HG02970 (cell line): ENCODE results near the gene KPNA4.
"Not testable (repeated sequence)": the region's sequence is repeated elsewhere in the genome, so short reads cannot be mapped to it uniquely, and the experiment has no call there.

Experiments used
- ATAC-seq: cut with Tn5 transposase; IDR thresholded peaks from one replicate; pipeline ENCODE4 v1.9.1; 2021; ENCODE audit warnings: mild to moderate bottlenecking, moderate library complexity, moderate number of reproducible peaks; ENCODE audit not compliant: unreplicated experiment, low FRiP score

The KPNA4 gene

DNA sequence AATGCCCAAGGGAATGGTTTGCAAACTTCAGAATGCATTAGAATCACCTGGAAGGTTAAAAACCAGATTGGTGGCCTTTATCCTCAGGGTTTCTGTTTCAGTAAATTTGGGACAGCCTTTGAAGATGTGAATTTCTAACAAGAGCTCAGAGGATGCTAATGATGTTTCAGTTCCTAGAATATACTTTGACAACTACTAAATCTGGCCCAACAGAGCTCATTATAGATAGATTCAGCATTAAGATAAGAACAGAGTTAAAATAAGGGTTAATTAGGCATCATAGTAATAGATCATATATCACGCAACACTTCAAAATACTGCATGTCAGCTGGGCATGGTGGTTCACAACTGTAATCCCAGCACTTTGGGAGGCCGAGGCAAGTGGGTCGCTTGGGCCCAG, 9.3 kb upstream of the KPNA4 start:
- no peak for ATAC-seq

DNA sequence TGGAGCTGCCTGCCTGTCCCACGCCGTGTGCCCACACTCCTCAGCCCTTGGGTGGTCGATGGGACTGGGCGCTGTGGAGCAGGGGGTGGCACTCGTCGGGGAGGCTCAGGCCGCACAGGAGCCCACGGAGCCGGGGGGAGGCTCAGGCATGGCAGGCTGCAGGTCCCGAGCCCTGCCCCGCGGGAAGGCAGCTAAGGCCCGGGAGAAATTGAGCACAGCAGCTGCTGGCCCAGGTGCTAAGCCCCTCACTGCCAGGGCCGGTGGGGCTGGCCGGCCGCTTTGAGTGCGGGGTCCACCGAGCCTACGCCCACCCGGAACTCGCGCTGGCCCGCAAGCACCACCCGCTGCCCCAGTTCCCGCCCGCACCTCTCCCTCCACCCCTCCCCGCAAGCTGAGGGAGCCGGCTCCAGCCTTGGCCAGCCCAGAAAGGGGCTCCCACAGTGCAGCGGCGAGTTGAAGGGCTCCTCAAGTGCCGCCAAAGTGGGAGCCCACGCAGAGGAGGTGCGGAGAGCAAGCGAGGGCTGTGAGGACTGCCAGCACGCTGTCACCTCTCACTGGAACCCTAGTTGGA, 8.7 kb upstream of the KPNA4 start:
- not testable (repeated sequence) for ATAC-seq

DNA sequence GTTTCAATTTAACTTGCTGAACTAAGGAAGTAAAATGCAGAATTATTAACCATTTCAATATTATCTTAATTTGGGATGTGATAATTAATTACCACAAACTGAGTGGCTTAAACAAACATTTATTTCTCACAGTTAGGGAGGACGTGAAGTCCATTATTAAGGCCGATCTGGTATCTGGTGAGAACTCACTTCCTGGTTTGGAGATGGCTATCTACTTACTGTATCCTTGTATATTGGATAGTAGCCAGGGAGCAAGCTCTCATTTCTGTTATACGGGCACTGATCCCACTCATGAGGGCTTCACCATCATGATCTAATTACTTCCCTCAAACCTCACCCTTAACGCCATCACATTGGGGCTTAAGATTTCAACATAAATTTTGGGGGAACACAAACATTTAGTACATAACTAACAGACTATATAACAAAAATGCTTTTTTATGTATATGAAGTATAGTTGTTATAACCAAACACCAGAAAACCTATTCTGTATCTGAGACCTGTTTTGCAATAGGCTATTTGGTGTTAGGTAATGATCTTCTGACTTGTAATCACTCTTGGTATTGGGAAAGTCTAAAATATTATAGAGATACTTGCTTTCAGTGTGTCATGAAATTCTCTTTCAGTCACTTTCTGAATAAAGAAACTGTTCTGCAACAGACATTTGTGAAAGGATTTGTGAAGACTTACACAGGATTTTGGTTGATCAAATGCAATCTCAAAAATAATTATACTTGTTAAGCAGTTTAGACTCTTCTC, 4.7 kb upstream of the KPNA4 start:
- no peak for ATAC-seq

DNA sequence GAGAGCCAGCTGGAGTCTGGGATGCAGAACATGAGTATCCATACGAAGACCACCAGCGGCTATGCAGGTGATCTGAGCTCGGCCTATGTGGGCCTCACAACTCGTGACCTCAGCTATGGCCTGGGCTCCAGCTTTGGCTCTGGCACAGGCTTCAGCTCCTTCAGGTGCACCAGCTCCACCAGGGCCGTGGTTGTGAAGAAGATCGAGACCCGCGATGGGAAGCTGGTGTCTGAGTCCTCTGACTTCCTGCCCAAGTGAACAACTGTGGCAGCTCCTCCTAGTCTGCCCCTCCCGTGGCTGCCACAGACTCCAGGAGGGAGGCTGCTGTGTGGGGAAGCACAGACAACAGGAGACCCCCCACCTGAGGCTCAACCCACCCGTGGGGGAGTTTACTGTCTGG, 3.6 kb upstream of the KPNA4 start:
- no peak for ATAC-seq

DNA sequence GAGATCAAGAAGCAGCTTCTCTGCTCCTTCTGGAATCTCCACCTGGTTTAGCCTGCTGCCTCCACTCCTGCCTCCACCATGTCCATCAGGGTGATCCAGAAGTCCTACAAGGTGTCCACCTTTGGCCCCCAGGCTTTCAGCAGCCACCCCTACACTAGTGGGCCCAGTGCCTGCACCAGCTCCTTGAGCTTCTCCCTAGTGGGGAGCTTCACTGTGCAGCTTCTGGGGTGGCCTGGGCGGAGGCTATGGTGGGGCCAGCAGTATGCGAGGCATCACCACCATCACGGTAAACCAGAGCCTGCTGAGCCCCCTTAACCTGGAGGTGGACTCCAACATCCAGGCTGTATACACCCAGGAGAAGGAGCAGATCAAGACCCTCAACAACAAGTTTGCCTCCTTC, 2.4 kb upstream of the KPNA4 start:
- ATAC-seq: no peak

DNA sequence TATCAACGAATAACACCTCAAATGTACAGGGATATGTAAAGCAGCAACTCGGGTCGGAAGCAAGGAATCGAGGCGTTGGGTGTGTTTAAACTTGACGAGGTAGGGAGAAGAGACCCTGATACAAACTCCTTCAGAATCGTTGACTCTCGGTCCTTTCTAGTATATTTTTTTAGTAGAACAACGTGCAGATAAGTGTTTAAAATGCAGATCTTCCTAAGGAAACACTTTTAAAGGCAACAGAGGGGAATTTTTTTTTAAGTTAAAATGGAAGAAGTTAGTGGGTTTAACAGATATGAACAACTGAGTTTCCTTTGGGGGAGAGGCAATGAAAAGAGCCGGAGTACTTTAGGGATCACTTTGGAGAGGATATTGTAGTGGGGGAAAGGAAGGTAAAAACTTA, 1.1 kb upstream of the KPNA4 start:
- no peak for ATAC-seq

DNA sequence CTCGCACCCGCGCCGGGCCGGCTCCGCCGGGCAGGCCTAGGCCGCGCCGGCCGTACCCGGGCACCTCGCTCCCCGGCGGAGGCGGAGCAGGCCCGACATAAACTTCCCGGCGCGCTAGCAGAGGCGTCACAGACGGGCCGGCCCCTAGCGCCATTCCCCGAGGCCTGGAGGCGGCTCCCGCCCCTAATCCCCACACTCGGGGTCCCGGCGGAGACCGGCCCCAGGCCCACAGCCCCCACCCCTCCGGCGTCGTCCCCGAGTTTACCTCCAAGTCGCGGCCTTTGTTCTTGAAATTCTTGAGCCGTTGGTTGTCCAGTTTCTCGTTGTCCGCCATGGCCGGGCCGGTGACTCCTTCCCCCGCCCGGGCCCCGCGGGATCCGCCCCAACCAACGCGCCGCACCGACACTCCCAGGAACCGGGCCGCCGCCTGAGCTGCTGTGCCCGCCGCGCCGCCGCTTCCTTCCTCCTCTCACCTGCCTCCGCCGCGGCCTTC, 376 bp downstream of the KPNA4 start:
- peak; percentile 45 for ATAC-seq

DNA sequence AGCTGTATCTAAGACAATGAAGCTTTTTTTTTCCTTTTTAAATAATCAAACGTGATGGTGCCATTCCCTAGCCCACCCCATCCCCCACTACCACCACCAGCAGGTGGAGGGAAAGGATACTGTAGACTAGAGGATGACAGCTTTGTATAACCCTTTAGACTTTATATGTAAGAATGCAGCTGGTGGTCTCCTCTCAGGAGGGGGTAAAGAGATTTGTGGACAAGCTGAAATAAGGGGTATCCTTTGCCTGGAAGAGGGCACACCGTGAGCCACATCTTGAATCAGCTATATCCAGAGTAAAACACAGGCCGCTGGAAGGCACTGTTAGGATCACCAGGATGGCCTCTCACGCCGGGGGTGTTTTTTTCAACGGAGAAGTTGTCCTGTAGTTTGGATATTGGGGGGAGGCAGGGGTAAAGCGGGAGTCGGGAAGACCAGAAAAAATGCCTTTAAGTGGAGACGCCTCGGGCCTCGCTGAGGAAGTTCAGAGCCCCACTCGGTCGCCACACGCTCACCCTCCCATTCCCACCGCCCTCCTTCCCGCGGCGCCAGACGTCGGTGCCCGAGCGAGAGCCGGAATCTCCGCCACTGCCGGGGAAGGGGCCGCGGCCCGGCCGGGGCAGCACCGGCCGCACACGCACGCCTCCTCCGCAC, 986 bp downstream of the KPNA4 start:
- ATAC-seq: no peak

DNA sequence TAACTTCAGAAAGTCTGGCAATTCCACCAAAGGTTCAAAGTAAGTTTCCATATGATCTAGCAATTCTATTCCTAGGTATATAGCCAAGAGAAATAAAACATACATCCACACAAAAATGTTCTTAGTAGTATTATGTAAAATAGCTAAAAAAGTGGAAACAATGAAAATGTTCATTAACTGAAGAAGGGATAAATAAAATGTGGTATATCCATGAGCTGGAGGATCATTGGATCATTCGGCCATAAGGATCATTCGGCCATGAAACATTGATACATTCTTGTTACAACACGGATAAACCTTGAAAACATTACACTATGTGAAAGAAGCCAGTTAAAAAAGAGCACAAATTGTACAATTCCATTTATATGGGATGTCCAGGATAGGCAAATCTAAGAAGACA, 2.4 kb downstream of the KPNA4 start:
- no peak for ATAC-seq

DNA sequence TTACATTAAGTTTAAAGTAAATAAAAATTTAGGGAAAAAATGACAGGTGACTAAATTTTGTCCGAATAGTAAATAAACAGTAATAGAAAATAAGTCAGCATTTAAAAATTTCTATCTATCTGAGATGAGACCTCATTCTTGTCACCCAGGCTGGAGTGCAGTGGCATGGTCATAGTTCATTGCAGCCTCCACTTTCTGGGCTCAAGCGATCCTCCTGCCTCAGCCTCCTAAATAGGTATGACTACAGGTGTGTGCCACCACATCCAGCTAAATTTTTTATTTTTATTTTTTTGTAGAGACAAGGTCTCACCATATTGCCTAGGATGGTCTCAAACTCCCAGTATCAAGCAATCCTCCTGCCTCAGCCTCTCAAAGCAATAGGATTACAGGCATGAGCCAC, 7.8 kb downstream of the KPNA4 start:
- ATAC-seq: no peak

DNA sequence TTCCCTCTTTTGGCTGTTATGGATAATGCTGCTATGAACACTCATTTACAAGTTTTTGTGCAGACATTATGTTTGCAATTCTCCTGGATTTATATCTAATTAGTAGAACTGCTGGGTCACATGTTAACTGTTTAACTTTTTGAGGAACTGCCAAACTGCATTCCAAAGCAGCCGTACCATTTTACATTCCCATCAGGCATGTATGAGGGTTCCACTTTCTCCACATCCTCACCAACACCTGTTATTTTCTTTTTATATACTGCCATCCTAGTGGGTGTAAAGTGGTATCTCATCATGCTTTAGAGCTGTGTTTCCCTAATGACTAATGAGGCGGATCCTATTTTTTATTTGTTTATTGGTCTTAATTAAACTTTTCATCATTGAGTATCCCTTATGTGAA, 9.2 kb downstream of the KPNA4 start:
- no peak for ATAC-seq

DNA sequence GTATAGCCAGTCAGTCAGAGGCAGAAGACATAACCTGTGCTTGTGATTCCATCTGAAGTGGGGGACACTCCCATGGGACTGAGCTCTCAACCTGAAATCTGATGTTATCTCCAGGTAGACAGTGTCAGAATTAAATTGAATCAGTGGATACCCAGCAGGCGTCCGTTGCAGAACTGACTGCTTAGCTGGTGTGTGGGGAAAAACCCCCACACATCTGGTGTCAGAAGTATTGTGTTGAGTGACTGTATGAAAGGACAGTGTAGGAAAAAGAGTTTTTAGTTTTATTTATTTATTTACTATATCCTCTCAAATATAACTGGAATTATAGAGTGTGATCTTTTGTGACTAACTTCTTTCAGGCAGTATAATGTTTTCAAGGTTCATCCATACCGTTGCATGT, 10.4 kb downstream of the KPNA4 start:
- ATAC-seq: no peak

DNA sequence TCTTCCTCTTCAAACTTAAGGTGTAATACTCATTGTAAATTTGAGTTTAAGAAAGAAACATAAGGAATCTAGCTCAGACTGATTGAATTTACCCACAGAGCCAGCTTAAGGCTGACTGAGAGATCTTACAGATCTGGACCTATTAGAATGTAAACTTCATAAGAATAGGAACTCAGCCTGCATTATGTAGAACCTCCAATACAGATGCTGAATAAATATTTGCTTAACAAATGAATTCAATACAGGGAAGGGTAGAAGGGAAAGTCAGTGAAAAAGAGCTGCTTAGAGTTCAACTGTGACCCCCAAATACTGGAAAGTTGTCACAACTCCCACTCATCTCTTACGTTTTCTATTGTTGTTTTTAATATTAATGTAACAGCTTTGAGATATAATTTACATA, 11.5 kb downstream of the KPNA4 start:
- no peak for ATAC-seq

DNA sequence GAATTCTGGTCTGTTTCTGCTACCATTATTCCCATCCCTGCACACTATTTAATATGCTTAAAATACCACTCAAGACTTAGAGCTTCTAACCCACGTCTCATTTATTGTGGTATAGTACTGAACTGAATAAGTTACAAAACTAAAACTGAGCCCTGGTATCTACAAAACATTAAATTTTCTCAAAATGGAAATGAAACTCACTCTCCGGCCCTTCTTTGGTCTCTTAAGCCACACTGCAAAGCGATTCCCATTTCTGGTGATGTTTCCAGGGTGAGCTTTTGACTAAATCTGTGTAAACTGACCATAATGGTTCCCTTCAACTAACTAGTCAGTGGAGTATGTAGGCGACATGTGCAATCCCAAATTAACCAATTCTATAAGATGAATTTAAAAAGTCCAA, 18.6 kb downstream of the KPNA4 start:
- ATAC-seq: no peak

DNA sequence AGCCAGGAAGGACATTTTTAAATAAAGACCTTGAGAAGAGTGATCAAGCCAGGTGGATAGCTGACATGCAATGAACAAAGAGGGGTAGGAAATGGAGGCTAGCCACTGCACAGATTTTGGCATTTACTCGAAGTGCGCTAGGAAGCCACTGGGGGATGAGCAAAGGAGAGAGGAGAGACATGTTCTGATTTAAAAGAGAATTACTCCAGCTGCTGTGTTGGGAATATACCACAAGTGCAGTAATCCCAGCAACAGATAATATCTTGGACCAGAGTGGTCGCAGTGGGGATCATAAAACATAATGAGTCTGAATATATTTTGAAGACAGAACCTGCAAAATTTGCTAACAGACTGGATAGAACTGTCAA, 19.9 kb downstream of the KPNA4 start:
- ATAC-seq: no peak

DNA sequence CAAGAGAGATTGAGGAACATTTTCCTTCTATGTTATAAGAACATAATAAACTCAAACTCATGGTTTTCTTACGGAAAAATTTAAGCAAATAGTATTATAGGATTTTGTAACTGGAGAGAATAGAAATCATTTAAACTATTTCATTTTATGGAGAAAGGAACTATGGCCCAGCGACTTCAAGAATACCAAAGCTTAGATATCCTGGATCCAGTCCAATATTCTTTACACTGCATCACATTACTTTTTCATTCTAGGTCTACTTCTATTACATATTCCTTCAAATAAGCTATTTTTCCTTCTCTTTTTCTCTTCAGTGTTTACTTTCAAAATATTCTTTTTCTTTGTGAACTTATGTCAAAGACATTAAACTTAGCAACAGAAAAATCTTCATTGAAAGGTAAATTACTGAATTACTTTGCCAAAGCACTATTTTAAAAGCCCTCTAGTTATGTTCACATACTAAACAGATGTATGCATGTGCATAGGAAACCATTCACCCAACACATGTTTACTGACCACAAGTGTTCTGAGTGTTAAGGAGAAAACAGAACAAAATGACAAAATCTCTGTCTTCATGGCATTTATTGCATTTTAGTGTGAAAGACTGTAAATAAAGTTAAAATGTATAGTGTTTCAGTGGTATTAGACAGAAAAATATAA, 20.4 kb downstream of the KPNA4 start:
- ATAC-seq: no peak

DNA sequence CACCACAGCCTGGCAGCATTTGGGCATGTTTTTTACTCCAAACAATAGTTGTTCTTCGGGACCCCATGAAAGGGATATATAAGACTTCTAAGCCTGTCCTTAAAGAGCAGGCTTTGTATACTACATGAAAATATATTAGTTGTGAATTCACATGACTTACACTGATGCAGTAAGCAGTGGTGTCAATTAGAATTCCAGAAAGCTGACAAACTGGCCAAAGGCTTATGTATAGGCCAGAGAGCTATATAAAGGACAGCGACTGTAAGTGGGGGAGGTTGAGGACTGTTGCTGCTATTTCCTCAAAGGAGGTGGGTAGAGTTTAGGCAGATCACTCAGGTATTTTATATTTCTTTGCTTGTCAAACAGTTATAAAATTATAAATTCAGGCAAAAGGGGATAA, 24.8 kb downstream of the KPNA4 start:
- no peak for ATAC-seq

DNA sequence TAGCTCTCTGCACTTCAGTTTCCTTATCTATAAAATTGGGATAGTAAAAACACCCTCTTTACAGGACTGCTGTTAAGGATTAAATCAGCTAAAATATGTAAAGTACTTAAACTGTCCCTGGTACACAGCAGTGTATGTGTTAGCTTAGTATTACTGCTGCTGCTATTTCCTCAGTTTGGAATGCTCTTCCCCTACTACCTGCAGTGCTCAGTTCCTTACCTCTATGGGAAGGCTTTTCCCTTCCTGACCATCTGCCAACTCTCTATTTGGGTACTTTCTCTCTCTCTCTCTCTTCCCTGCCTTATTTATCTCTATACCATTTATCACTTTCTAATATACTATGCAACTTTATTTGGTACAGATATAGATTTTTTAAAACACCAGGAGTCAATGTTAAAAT, 26.5 kb downstream of the KPNA4 start:
- no peak for ATAC-seq

DNA sequence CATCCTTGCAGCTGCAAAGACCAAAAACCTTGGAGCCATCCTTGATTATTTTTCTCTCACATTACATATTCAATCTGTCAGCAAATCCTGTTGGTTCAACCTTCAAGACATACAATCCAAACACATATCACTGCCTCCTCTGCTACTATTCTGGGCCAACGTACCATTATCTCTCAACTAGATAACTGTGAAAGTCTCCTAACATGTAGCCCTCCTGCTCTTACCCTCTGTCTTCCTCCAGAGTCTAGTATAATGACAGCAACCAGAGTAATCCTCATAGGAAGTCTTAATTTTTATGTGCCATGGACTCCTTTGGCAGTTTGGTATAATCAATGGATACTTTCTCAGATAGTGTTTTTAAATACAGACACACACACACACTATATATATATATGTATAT, 27.6 kb downstream of the KPNA4 start:
- ATAC-seq: no peak

DNA sequence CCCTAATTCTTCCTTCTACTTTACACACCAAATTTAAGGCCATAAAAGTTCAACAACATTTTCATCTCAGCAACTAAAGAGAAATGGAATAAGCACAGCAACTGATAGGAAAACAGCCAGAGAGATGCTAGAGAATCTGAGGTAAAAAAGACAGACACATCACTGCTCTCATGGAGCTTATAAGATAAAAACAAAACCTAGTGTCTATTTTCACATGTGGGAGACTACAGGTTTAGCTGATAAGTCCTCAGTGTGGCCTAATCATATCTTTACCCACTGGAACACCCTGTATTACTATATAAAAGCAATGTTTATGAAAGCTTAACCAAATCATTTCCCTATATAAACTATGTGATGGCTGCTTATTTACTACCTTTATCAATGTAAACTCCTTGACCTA, 33.0 kb downstream of the KPNA4 start:
- ATAC-seq: no peak

DNA sequence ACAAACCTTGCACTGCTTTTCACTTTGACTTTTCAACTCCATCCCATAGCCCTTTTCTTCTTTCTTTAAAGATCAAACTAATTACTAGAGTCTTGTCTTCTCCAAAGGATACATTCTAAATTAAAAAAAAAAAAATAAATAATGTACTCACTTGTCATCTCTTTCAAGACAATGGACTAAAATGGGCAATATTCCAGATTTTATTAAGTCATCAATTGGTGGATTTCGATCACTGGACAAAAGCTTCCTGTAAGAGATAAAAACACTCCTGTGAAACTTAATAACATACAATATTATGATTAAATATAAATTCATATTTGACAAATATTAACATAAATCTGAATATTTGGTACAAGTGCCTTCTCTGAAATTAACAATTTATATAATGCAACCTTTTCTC, 34.1 kb downstream of the KPNA4 start:
- ATAC-seq: no peak
